HG03439 (cell line): ENCODE data around the gene TMEM50A.
"Not testable (repeated sequence)": the region's sequence is repeated elsewhere in the genome, so short reads cannot be mapped to it uniquely, and the experiment has no call there.

Experiments
- ATAC-seq: cut with Tn5 transposase; IDR thresholded peaks from one replicate; pipeline ENCODE4 v1.9.1; 2021; ENCODE audit warnings: mild to moderate bottlenecking, moderate library complexity; ENCODE audit not compliant: unreplicated experiment

The TMEM50A gene

GRCh38 chr1:25383090-25383489 is 45.0 kb downstream of the TMEM50A start:
- not testable (repeated sequence) for ATAC-seq

- not testable (repeated sequence) for ATAC-seq
Observed at GRCh38 chr1:25383875-25384274, 45.7 kb downstream of the TMEM50A start.

GRCh38 chr1:25387096-25387495 is 49.0 kb downstream of the TMEM50A start:
- not testable (repeated sequence) for ATAC-seq

- ATAC-seq: not testable (repeated sequence)
Observed at GRCh38 chr1:25388691-25389090, 50.6 kb downstream of the TMEM50A start.

- not testable (repeated sequence) for ATAC-seq
Observed at GRCh38 chr1:25389721-25390120, 51.6 kb downstream of the TMEM50A start.

GRCh38 chr1:25392841-25393240 is 54.7 kb downstream of the TMEM50A start:
- no peak for ATAC-seq

- ATAC-seq: not testable (repeated sequence)
Observed at GRCh38 chr1:25397549-25397948, 59.4 kb downstream of the TMEM50A start.

GRCh38 chr1:25398079-25398478 is 59.9 kb downstream of the TMEM50A start:
- not testable (repeated sequence) for ATAC-seq

GRCh38 chr1:25402947-25403803 is 65.0 kb downstream of the TMEM50A start:
- not testable (repeated sequence) for ATAC-seq

GRCh38 chr1:25405731-25406305 is 67.7 kb downstream of the TMEM50A start:
- not testable (repeated sequence) for ATAC-seq

GRCh38 chr1:25409641-25410427 is 71.7 kb downstream of the TMEM50A start:
- ATAC-seq: not testable (repeated sequence)
